ENCODE measurements around the gene USP20.

DNA sequence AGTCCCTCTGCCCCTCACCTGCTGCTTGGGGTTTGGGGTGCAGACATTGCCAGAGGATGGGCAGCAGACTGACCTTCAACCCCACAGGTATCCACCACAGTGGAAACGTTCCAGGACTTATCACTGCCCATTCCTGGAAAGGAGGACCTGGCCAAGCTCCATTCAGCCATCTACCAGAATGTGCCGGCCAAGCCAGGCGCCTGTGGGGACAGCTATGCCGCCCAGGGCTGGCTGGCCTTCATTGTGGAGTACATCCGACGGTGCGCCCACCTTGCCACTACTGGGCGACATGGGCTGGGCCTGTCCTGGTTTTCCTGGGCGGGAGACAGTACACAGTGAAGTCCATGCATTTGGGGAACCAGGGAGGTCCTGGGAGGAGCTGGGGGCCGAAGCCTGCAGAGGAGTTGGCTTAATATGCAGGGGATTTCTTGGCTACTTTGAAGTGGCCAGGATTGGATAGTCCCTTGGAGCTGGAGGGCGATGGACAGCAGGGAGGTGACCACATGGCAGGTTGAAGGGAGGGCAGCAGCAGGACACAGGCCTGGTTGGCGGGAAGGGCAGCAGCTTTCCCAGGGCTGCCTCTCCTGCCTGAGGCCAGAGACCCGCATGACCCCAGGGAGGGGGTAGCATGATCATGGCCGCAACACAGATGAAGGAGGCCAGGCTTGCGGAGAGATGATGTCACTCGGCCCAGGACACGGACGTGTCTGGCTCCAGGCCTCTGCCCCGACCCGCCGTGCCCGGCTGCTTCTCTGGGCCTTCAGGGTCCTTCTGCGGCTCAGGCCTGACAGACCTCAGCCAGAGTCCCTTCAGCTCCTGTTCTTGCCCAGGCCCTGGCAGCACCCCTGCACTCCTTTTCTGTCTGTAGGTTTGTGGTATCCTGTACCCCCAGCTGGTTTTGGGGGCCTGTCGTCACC lies 34.6 kb downstream of the USP20 start:
- no peak for TF ChIP-seq EZH2phosphoT487 (conservative IDR thresholded peaks at IDR 0.05; ENCODE audit: low read length)
- TF ChIP-seq, protein P1, sequence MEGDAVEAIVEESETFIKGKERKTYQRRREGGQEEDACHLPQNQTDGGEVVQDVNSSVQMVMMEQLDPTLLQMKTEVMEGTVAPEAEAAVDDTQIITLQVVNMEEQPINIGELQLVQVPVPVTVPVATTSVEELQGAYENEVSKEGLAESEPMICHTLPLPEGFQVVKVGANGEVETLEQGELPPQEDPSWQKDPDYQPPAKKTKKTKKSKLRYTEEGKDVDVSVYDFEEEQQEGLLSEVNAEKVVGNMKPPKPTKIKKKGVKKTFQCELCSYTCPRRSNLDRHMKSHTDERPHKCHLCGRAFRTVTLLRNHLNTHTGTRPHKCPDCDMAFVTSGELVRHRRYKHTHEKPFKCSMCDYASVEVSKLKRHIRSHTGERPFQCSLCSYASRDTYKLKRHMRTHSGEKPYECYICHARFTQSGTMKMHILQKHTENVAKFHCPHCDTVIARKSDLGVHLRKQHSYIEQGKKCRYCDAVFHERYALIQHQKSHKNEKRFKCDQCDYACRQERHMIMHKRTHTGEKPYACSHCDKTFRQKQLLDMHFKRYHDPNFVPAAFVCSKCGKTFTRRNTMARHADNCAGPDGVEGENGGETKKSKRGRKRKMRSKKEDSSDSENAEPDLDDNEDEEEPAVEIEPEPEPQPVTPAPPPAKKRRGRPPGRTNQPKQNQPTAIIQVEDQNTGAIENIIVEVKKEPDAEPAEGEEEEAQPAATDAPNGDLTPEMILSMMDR (IDR thresholded peaks at IDR 0.05; ENCODE audit: insufficient read depth, low read length, poor library complexity, severe bottlenecking), result no peak

All from SU-DHL-6 (cell line).